ENCODE results near the gene CNGA3.
"Not testable (repeated sequence)": the region's sequence is repeated elsewhere in the genome, so short reads cannot be mapped to it uniquely, and the experiment has no call there.

The CNGA3 gene

DNA sequence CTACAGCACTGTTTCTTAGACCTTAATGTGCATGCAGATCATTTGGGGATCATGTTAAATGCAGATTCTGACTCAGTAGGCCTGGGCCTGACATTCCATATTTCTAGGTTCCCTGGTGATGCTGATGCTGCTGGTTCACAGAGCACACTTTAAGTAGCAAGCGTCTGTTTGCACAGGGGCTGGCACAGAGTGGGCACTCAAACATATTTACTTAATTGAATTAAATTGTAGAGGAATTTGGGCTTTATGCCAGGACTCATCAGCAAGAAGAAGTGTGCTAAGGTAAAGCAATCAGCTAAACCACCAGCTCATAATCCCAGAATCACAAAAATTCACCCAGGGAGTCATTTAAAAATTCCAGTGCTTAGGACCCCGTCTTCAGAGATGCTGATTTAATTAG is 73.3 kb downstream of the CNGA3 start:
- DNase-seq (ENCODE audit: low read depth, low spot score) = no peak

DNA sequence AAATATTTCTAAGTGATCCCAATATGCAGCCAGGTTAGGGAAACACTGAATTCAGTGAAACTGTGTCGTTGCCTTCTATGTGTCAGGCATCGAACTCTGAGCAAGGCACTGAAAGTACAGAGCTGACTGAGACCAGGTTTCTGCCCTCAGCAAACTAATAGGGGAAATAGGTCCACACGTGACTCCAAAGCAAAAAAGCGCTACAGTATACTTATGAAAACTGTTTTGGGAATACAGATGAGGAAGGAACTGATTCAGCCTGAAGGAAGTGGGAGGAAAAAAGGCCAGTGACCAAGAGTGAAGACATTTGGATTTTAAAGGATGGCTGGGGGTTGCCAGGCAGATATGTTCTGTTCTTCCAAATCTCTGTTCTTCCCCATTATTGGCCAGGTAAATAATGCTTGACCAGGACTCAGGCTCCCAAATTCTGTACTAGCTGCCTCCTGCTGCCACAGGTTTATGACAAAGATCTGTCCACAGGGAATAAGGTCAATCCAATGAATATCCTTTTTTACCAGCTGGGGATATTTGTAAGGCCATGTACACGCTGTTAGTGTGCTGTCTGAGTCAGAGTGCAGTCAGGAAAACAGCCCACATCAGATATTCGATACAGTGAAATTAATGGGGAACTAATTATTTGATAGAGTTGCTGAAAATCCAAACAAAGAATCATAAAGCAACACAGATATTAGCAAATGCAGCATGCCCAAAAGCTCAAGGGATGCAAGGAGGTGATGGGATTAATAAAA is 73.9 kb downstream of the CNGA3 start:
- Histone ChIP-seq H3K36me3 (ENCODE audit: control insufficient read depth, insufficient read depth, low read length) (no peaks in the 10 kb centered on the region), H3K27me3 (ENCODE audit: control insufficient read depth, insufficient read depth, low read length) (no peaks in the 10 kb centered on the region), H3K4me1 (ENCODE audit: control insufficient read depth, insufficient read depth, low read length) (no peaks in the 10 kb centered on the region), H3K4me3 (ENCODE audit: low read length) (no peak overlapping the region), H3K9me3 (ENCODE audit: control insufficient read depth, insufficient read depth, low read length) (no peaks in the 10 kb centered on the region; the same call in 1 of the 2 replicates), H3K27ac (ENCODE audit: low read length) (no peak overlapping the region)
- no CpG with 5 or more reads among the region's 6 CpGs for WGBS (ENCODE audit: insufficient coverage, insufficient read length)
- no peak for DNase-seq (ENCODE audit: low read depth, low spot score)

More for the DNA sequence above, 73.3 kb downstream of the CNGA3 start:
- no CpG with 5 or more reads among the region's 2 CpGs for WGBS (ENCODE audit: insufficient coverage, insufficient read length)
- no peak overlapping the region for H3K27ac ChIP-seq (ENCODE audit: low read length)
- no peak overlapping the region for H3K4me3 ChIP-seq (ENCODE audit: low read length)
- no peaks in the 10 kb centered on the region for H3K27me3 ChIP-seq (ENCODE audit: control insufficient read depth, insufficient read depth, low read length)
- H3K9me3 ChIP-seq (ENCODE audit: control insufficient read depth, insufficient read depth, low read length) = peaks cover 2% of the 10 kb centered on the region
- H3K4me1 ChIP-seq (ENCODE audit: control insufficient read depth, insufficient read depth, low read length) = no peaks in the 10 kb centered on the region
- H3K36me3 ChIP-seq (ENCODE audit: control insufficient read depth, insufficient read depth, low read length) = no peaks in the 10 kb centered on the region

DNA sequence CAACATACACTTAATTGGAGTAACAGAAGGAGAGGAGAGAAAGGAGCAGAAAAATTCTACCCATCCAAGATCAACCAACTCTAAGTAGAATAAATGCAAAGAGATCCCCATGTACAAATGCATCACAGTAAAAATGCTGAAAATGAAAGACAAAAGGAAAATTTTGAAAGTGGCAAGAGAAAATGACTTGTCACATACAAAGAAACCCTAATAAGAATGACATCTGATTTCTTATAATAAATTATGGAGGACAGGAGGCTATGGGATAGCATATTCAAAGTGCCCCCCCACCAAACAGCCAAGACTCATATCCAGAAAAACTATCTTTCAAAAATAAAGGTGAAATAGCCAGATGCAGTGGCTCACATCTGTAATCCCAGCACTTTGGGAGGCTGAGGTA is 76.2 kb downstream of the CNGA3 start:
- no peaks in the 10 kb centered on the region for H3K9me3 ChIP-seq (ENCODE audit: control insufficient read depth, insufficient read depth, low read length)
- no peak for DNase-seq (ENCODE audit: low read depth, low spot score)
- no peak overlapping the region for H3K4me3 ChIP-seq (ENCODE audit: low read length)
- no peak overlapping the region for H3K27ac ChIP-seq (ENCODE audit: low read length)
- no peaks in the 10 kb centered on the region for H3K4me1 ChIP-seq (ENCODE audit: control insufficient read depth, insufficient read depth, low read length)
- no peaks in the 10 kb centered on the region for H3K27me3 ChIP-seq (ENCODE audit: control insufficient read depth, insufficient read depth, low read length)
- H3K36me3 ChIP-seq (ENCODE audit: control insufficient read depth, insufficient read depth, low read length) = no peaks in the 10 kb centered on the region

DNA sequence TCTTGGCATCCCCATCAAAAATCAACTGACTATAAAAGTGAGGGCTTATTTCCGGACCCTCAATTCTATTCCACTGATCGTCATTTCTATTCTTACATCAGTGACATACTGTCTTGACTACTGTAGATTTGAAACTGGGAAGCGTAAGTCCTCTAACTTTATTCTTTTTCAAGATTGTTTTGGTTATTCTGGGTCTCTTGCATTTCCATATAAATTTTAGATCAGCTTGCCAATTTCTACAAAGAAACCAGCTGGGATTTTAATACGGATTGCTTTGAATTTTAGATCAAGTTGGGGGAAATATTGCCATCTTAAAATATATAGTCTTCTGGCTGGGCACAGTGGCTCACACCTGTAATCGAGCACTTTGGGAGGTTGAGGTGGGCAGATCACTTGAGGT is 80.5 kb downstream of the CNGA3 start:
- H3K9me3 ChIP-seq (ENCODE audit: control insufficient read depth, insufficient read depth, low read length) = no peaks in the 10 kb centered on the region
- no peak overlapping the region for H3K27ac ChIP-seq (ENCODE audit: low read length)
- no peaks in the 10 kb centered on the region for H3K4me1 ChIP-seq (ENCODE audit: control insufficient read depth, insufficient read depth, low read length)
- H3K4me3 ChIP-seq (ENCODE audit: low read length) = no peak overlapping the region
- WGBS (ENCODE audit: insufficient coverage, insufficient read length) = no CpG with 5 or more reads among the region's 5 CpGs
- H3K36me3 ChIP-seq (ENCODE audit: control insufficient read depth, insufficient read depth, low read length) = no peaks in the 10 kb centered on the region
- no peaks in the 10 kb centered on the region for H3K27me3 ChIP-seq (ENCODE audit: control insufficient read depth, insufficient read depth, low read length)
- DNase-seq (ENCODE audit: low read depth, low spot score) = no peak

DNA sequence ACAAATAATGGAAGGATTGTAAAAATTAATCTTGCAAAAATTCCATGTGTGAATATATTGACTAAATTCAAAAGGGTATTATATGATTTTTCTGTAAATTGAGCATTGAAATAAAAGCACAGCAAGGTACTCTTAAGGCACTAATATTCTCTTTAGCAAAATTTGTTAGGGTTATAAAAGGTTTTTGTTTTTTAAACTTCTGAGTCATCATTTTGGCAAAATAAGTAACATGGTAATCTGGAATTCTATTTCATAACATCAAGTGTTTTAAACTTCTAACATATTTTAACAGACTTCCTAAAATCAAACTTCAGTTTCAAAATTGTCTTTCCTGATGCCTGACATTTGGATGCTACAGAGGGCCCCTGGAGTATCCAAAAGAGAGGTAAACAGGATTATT is 85.9 kb downstream of the CNGA3 start:
- no peaks in the 10 kb centered on the region for H3K4me1 ChIP-seq (ENCODE audit: control insufficient read depth, insufficient read depth, low read length)
- H3K36me3 ChIP-seq (ENCODE audit: control insufficient read depth, insufficient read depth, low read length) = no peaks in the 10 kb centered on the region
- no peak overlapping the region for H3K27ac ChIP-seq (ENCODE audit: low read length)
- no peak overlapping the region for H3K4me3 ChIP-seq (ENCODE audit: low read length)
- DNase-seq (ENCODE audit: low read depth, low spot score) = no peak
- no peaks in the 10 kb centered on the region for H3K27me3 ChIP-seq (ENCODE audit: control insufficient read depth, insufficient read depth, low read length)
- no peaks in the 10 kb centered on the region for H3K9me3 ChIP-seq (ENCODE audit: control insufficient read depth, insufficient read depth, low read length)

DNA sequence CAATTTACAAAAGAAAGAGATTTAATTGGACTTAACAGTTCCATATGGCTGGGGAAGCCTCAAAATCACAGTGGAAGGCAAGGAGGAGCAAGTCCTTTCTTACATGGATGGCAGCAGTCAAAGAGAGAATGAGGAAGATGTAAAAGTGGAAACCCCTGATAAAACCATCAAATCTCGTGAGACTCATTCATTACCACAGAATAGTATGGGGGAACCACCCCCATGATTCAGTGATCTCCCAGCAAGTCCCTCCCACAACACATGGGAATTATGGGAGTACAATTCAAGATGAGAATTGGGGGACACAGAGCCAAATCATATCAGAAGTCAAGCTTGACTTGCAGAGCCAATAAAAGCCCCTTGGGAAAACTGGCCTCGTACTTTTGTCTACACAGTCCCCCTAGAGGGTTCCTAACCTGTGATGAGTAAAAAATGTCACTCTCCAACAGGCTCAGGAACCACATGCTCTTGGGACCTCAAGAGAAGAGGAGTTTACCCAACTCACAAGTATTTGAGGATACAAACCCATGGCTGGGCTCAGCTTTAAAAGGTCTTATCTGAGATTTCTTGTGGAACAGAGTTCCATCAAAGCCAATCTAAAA is 87.2 kb downstream of the CNGA3 start:
- no peak for DNase-seq (ENCODE audit: low read depth, low spot score)
- H3K27me3 ChIP-seq (ENCODE audit: control insufficient read depth, insufficient read depth, low read length) = no peaks in the 10 kb centered on the region
- H3K4me3 ChIP-seq (ENCODE audit: low read length) = no peak overlapping the region
- no CpG with 5 or more reads among the region's 2 CpGs for WGBS (ENCODE audit: insufficient coverage, insufficient read length)
- no peaks in the 10 kb centered on the region for H3K4me1 ChIP-seq (ENCODE audit: control insufficient read depth, insufficient read depth, low read length)
- no peaks in the 10 kb centered on the region for H3K9me3 ChIP-seq (ENCODE audit: control insufficient read depth, insufficient read depth, low read length)
- H3K27ac ChIP-seq (ENCODE audit: low read length) = no peak overlapping the region
- H3K36me3 ChIP-seq (ENCODE audit: control insufficient read depth, insufficient read depth, low read length) = no peaks in the 10 kb centered on the region

DNA sequence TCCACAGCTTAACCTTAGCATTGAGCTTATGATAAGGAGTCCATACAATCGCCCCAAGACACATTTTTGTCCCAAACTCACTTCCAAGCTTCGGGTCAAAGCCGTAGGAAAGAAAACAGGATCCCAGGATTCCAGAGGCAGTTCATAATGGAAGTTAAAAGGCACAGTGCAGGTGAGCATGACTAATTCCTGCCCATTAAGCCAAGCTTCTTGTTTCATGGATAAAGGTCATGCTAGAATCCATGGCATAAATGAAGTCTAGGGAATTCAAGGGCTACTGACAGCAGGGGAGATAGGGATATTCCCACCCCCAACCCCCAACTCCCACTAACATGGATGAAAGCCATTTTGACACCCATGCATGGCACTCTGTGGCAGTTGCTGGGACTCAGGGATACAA is 88.2 kb downstream of the CNGA3 start:
- Histone ChIP-seq H3K9me3 (ENCODE audit: control insufficient read depth, insufficient read depth, low read length) (no peaks in the 10 kb centered on the region), H3K4me1 (ENCODE audit: control insufficient read depth, insufficient read depth, low read length) (no peaks in the 10 kb centered on the region), H3K4me3 (ENCODE audit: low read length) (no peak overlapping the region), H3K36me3 (ENCODE audit: control insufficient read depth, insufficient read depth, low read length) (no peaks in the 10 kb centered on the region), H3K27me3 (ENCODE audit: control insufficient read depth, insufficient read depth, low read length) (no peaks in the 10 kb centered on the region), H3K27ac (ENCODE audit: low read length) (no peak overlapping the region)
- DNase-seq (ENCODE audit: low read depth, low spot score) = no peak
- WGBS (ENCODE audit: insufficient coverage, insufficient read length) = no CpG with 5 or more reads among the region's 3 CpGs

DNA sequence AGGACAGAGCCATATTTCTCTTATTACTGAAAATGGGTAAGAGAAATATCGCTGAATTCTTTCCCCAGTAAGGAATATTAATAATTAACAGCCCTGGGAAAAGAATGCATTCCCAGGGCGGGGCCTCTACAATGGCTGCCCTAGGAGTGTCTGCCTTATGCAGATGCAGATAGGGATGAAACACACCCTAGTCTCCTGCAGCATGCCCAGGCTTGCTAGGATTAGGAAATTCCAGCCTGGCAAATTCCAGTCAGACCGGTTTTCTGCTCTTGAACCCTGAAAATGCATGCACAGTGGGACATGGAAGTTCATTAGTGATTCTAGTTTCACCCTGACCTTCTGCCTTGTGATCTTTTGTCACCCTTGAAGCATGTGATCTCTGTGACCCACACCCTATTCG is 89.4 kb downstream of the CNGA3 start:
- WGBS (ENCODE audit: insufficient coverage, insufficient read length) = no CpG with 5 or more reads among the region's 4 CpGs
- H3K9me3 ChIP-seq (ENCODE audit: control insufficient read depth, insufficient read depth, low read length); DNase-seq (ENCODE audit: low read depth, low spot score); H3K4me3 ChIP-seq (ENCODE audit: low read length); H3K4me1 ChIP-seq (ENCODE audit: control insufficient read depth, insufficient read depth, low read length); H3K27me3 ChIP-seq (ENCODE audit: control insufficient read depth, insufficient read depth, low read length); H3K36me3 ChIP-seq (ENCODE audit: control insufficient read depth, insufficient read depth, low read length); H3K27ac ChIP-seq (ENCODE audit: low read length): not testable (repeated sequence)

DNA sequence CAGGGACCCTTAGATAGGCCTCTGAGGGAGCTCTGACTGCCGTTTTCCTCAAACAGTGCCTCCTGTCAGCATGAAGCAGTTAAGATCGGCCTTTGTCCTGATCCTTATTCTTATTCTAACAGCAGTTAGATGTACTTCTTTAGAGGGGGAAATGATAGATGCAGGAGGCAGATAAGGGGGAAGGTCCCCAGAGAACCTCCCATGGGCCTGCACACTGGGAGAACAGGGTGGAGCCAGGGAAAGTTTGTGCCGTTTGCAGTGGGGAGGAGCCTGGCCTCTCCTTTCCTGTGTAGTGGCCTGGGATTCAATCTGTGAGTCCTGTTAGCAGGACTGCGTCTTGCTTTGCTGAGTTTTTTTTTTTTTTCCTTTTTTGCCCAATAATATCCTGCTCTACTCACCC is 90.5 kb downstream of the CNGA3 start:
- Histone ChIP-seq H3K27ac (ENCODE audit: low read length) (no peak overlapping the region), H3K36me3 (ENCODE audit: control insufficient read depth, insufficient read depth, low read length) (no peaks in the 10 kb centered on the region), H3K4me1 (ENCODE audit: control insufficient read depth, insufficient read depth, low read length) (no peaks in the 10 kb centered on the region), H3K27me3 (ENCODE audit: control insufficient read depth, insufficient read depth, low read length) (no peaks in the 10 kb centered on the region), H3K4me3 (ENCODE audit: low read length) (no peak overlapping the region), H3K9me3 (ENCODE audit: control insufficient read depth, insufficient read depth, low read length) (no peaks in the 10 kb centered on the region)
- DNase-seq (ENCODE audit: low read depth, low spot score) = no peak
- WGBS (ENCODE audit: insufficient coverage, insufficient read length) = no CpG with 5 or more reads among the region's 4 CpGs

DNA sequence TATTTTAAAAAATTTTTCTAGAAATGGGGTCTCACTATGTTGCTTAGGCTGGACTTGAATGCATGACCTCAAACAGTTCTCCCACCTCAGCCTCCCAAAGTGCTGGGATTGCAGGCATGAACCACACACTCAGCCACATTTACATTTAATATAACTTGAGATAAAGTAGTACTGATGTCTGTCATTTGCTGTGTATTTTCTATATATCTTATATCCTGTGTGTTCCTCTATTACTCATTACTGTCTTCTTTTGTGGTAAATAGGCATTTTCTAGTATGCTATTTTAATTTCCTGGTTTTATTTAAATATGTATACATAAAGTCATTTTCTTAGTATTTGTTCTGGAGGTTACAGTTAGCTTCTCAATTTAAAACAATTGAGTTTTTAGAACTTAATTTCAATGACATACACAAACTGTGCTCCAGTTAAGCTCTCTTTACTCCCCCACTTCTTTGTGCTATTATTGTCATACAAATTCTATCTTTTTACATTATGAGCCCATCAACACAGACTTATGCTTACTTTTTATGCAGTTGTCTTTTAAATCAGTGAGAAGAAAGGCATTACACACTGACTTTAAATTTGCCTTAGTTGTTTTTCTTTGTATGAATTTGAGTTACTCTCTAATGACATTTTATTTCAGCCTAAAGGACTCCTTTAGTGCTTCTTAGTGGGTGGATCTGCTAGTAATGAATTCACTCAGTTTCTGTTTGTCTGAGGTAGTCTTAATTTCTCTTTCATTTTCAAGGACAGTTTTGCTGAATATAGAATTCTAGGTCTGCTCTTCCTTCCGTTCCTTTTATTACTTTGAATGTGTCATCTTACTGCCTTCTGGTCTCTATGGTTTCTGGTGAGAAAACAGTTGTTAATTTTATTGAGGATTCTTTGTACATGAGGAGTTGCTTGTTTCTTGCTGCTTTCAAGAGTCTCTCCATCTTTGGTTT is 92.2 kb downstream of the CNGA3 start:
- H3K9me3 ChIP-seq (ENCODE audit: control insufficient read depth, insufficient read depth, low read length) = no peaks in the 10 kb centered on the region
- WGBS (ENCODE audit: insufficient coverage, insufficient read length) = no CpG with 5 or more reads among the region's 1 CpG
- DNase-seq (ENCODE audit: low read depth, low spot score) = no peak
- H3K27me3 ChIP-seq (ENCODE audit: control insufficient read depth, insufficient read depth, low read length) = no peaks in the 10 kb centered on the region
- H3K4me1 ChIP-seq (ENCODE audit: control insufficient read depth, insufficient read depth, low read length) = no peaks in the 10 kb centered on the region
- H3K36me3 ChIP-seq (ENCODE audit: control insufficient read depth, insufficient read depth, low read length) = no peaks in the 10 kb centered on the region
- H3K27ac ChIP-seq (ENCODE audit: low read length) = no peak overlapping the region
- H3K4me3 ChIP-seq (ENCODE audit: low read length) = no peak overlapping the region

Data from iPS DF 6.9 (cell line).